AML-193 (cell line): ENCODE data around the gene DNAJC1.
A peak's percentile ranks its signal among the peaks of the same experiment; 100 is the strongest.

Source experiments
- DNase-seq, 2 experiments: peaks; one replicate each; lab custom pipeline; 2025; lab: John Stamatoyannopoulos, UW

The DNAJC1 gene

GRCh38 chr10:21760332-21760731 is 243.2 kb downstream of the DNAJC1 start:
- no peak for DNase-seq

GRCh38 chr10:21759232-21759631 is 244.3 kb downstream of the DNAJC1 start:
- no peak for DNase-seq

- DNase-seq = no peak
Measured at GRCh38 chr10:21758696-21759095, 244.8 kb downstream of the DNAJC1 start.

DNA sequence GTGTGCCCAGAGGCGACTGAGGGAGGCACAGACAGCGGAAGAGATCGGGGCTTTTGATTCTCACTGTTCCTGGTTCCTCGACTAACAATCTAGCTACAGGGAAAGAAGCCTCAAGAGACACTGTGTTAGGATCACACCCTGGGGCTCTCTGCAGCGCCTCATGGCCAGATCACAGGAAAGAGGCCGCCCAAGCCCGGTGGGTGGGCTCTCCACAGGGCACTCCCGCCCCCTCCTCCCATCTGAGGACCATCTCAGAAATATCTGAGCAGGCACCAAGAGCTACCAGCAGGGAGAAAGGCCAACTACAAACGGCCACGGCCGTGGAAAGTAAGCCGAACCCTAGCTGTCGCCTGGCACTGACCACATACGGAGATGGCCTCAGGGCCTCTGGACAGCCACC is 245.3 kb downstream of the DNAJC1 start:
- no peak for DNase-seq

- no peak for DNase-seq
Measured at GRCh38 chr10:21757185-21757901, 246.2 kb downstream of the DNAJC1 start.

GRCh38 chr10:21756707-21757106 is 246.8 kb downstream of the DNAJC1 start:
- DNase-seq = no peak

GRCh38 chr10:21754410-21755011 is 249.0 kb downstream of the DNAJC1 start:
- no peak for DNase-seq

DNA sequence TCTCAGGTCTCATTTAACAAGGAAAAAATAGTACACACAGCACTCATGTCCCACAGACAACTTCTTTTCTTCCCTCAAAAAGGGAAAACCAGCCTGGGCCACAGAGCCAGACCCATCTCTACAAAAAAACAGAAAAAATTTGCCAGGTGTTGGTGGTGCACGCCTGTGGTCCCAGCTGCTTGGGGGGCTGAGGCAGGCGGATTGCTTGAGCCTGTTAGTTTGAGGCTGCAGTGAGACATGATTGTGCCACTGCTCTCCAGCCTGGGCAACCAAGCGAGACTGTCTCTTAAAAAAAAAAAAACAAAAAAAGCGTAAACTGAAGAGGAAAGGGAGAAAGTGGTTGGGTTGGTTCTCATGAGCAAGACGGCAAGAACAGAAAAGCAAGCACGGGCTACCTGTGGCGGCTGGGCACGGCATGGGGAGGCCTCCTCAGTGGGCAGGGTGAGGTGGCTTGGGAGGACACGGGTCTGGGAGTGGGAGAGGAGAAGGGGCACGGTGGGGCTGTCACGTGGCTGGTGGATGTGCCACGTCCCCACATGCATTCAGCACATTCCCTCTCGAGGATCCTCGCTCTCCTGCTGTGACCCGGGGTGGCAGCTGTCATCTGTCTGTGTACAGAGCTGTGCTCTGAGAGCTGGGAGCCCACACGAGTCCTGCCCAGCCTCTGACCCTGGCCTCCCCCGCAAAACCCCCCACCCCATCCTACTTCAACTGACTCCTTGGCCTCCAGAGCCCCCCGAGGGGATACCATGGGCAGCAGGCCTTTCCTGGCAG is 249.8 kb downstream of the DNAJC1 start:
- no peak for DNase-seq

DNA sequence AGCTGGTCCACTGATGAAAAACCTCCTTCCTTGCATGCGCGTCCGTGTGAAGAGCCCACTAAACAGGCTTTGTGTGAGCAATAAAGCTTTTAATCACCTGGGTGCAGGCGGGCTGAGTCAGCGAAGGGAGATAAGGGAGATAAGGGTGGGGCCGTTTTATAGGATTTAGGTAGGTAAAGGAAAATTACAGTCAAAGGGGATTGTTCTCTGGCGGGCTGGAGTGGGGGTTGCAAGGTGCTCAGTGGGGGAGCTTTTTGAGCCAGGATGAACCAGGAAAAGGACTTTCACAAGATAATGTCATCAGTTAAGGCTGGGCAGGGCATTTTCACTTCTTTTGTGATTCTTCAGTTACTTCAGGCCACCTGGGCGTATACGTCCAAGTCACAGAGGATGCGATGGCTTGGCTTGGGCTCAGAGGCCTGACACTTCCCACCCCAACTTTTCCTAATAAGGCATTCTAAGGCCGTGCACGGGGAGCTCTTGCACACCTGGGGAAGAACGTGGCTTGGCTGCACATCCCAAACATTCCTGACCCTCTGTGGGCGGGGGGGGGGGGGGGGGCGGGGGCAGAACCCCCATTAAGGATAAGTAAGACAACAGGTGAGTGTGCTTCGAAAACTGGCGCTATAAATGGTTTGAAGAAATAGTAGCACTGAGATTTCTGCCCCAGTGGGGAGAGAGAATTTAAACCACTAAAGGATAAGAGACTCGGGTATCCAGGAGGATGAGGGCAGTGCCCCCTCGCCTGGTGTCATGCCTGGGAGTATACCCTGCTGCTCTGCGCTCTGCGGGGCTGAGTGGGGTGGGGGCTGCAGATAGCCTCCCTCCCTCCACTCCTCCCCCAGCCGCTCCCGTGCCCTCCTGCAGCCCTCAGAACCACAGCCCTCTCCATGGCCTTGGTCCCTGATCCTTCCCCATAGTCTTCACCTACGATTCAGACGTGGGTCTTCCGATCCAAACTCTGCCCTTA is 251.9 kb downstream of the DNAJC1 start:
- DNase-seq = peak in 1 of 2 experiments; percentile 3

- DNase-seq = no peak
Measured at GRCh38 chr10:21750424-21750823, 253.1 kb downstream of the DNAJC1 start.

- no peak for DNase-seq
Measured at GRCh38 chr10:21749788-21750187, 253.7 kb downstream of the DNAJC1 start.

- DNase-seq = no peak
Measured at GRCh38 chr10:21747809-21748208, 255.7 kb downstream of the DNAJC1 start.

GRCh38 chr10:21746118-21746517 is 257.4 kb downstream of the DNAJC1 start:
- no peak for DNase-seq

GRCh38 chr10:21744223-21744622 is 259.3 kb downstream of the DNAJC1 start:
- DNase-seq = no peak

GRCh38 chr10:21742740-21743412 is 260.7 kb downstream of the DNAJC1 start:
- DNase-seq = no peak

DNA sequence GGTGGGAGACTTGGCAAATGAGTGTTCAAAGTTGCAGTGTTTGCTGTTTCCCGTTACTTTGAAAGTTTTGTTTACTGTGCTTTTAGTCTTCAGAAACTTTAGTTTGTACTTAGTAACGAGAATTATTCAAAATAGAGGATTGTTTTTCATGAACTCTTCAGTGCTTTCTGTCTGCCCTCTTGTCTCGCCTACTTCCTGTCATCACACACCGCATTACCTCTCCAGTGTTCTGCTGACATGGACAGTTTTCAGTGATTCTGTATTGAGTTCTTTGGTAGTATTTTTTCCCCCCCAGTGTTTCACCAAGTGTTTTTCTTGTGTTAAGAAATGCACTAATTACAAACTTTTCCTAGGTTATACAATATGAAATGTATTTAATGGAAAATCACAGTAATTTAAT is 262.5 kb downstream of the DNAJC1 start:
- DNase-seq = no peak

GRCh38 chr10:21737106-21737505 is 266.4 kb downstream of the DNAJC1 start:
- no peak for DNase-seq

- DNase-seq = no peak
Measured at GRCh38 chr10:21733710-21734109, 269.8 kb downstream of the DNAJC1 start.

DNA sequence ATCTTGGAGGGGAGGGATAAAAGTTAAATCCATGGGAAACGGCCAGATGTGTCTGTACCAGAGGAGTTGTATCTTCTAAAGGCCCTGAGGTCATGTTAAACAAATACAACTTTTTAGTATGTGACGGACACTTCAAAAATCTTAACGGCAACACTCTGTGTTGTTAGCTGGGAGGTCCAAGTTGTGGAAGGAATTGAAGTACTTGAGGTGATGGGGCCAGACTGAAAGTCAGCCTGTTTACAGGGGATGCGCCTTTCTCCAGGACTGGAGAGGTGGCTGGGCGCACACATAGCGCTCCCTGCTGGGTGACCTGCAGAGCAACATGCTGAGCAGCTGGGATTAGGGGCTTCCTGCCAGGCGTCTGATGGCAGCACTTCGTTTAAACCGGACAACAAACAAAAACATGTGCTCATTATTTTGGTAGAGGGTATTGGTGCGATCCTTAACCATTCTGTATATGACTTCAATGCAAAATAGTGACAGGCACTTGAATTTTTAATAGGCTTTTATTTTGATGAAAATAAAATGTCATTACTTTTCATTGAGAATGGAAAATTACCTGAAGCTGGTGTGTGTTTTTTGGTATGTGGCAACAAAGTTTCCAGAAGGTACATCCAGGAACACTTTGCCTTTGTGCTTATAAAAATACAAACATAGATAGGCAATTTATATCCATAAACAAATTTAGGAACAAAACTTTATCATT is 271.3 kb downstream of the DNAJC1 start:
- peak; percentile 29 to 41 for DNase-seq

DNA sequence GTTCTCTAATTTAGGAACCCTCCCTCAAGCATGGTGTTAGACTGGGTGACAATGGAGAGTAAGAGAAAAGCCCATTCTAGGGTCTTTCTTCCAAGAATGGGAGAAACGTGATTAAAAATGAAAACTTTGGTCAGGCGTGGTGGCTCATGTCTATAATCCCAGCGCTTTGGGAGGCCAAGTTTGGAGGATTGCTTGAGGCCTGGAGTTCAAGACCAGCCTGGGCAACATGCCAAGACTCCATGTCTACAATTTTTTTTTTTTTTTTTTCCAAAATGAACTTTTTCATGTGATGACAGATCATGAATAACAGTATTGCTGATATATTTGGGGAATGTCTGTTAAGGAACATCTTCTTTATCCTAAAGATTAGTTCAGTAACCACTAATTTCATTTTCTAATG is 274.9 kb downstream of the DNAJC1 start:
- DNase-seq = no peak
